CD14-positive monocyte (primary cell): Measurements from ENCODE around the gene OGFOD2. TPM values are rescaled to one million over a fixed set of nuclear protein-coding genes. Genes with fewer than 3 reads are reported as not detected.
"Not testable (repeated sequence)": the region's sequence is repeated elsewhere in the genome, so short reads cannot be mapped to it uniquely, and the experiment has no call there.

Source experiments
- DNase-seq, 3 donors: peaks; one replicate each; pipeline ENCODE4 v3.0.0-alpha.2; 2011 to 2022
- H2AFZ ChIP-seq: 2 replicates; pipeline ENCODE4 v1.6.0; 2012; ENCODE audit warnings: mild to moderate bottlenecking, low read depth, low read length, inconsistent platforms; ENCODE audit not compliant: insufficient read depth, poor library complexity, severe bottlenecking
- H3K27ac ChIP-seq, 2 donors: 1 replicate in 1 of 2; 2 replicates in 1 of 2; pipeline ENCODE4 v1.5.1; 2012 to 2013; ENCODE audit warnings: low read length in 2 of 2, control low read depth in 1 of 2, inconsistent platforms in 1 of 2, low read depth in 1 of 2, mild to moderate bottlenecking in 1 of 2
- H3K27me3 ChIP-seq, 2 donors: one replicate each; pipeline versions ENCODE4 v1.6.0 to v1.6.1; 2011 to 2013; ENCODE audit warnings: low read length in 2 of 2; ENCODE audit not compliant: control insufficient read depth in 2 of 2, insufficient read depth in 2 of 2
- H3K36me3 ChIP-seq, 2 donors: replicated peaks in 1 of 2; 1 replicate in 1 of 2; 2 replicates in 1 of 2; pipeline versions ENCODE4 v1.5.1 to v1.6.1; 2012 to 2013; ENCODE audit warnings: low read length in 2 of 2, control low read depth in 1 of 2, inconsistent platforms in 1 of 2, mild to moderate bottlenecking in 1 of 2; ENCODE audit not compliant: insufficient read depth in 2 of 2, control insufficient read depth in 1 of 2
- H3K4me1 ChIP-seq, 2 donors: 1 replicate in 1 of 2; 2 replicates in 1 of 2; pipeline versions ENCODE4 v1.5.1 to v1.6.1; 2012 to 2013; ENCODE audit warnings: low read length in 2 of 2, control low read depth in 1 of 2, inconsistent platforms in 1 of 2, mild to moderate bottlenecking in 1 of 2, moderate library complexity in 1 of 2; ENCODE audit not compliant: insufficient read depth in 2 of 2, control insufficient read depth in 1 of 2
- H3K4me2 ChIP-seq: replicated peaks from 2 replicates; pipeline ENCODE3; 2012; ENCODE audit warnings: low read length, moderate library complexity, mild to moderate bottlenecking; ENCODE audit not compliant: poor library complexity, severe bottlenecking; ENCODE audit errors: extremely low read depth
- H3K4me3 ChIP-seq, 3 experiments: fragments of 200-600 bp in 1 of 3; sonication (generic) in 1 of 3; replicated peaks in 1 of 3; 1 replicate in 2 of 3; 2 replicates in 1 of 3; pipeline ENCODE4 v1.5.1; 2011 to 2013; ENCODE audit warnings: low read length in 3 of 3, mild to moderate bottlenecking in 3 of 3, control low read depth in 2 of 3, low read depth in 2 of 3, inconsistent platforms in 1 of 3, moderate library complexity in 1 of 3
- H3K79me2 ChIP-seq: 2 replicates; pipeline ENCODE4 v1.6.0; 2012; ENCODE audit warnings: mild to moderate bottlenecking, control low read depth, inconsistent platforms, low read length, moderate library complexity; ENCODE audit not compliant: insufficient read depth
- H3K9ac ChIP-seq: 2 replicates; pipeline ENCODE4 v1.6.0; 2017; ENCODE audit warnings: low read length, mild to moderate bottlenecking; ENCODE audit not compliant: insufficient read depth, poor library complexity, severe bottlenecking
- H3K9me3 ChIP-seq, 2 donors: replicated peaks in 1 of 2; 1 replicate in 1 of 2; 2 replicates in 1 of 2; pipeline versions ENCODE4 v1.5.1 to v1.6.1; 2012 to 2013; ENCODE audit warnings: low read length in 2 of 2, control low read depth in 1 of 2; ENCODE audit not compliant: control insufficient read depth in 1 of 2, insufficient read depth in 1 of 2
- H4K20me1 ChIP-seq: 2 replicates; pipeline ENCODE4 v1.6.0; 2012; ENCODE audit warnings: mild to moderate bottlenecking, low read length, control low read depth, moderate library complexity; ENCODE audit not compliant: insufficient read depth
- H3K27ac Mint-ChIP-seq, 7 donors: one replicate each; pipeline ENCODE4 v1.8.0; 2020; ENCODE audit warnings: mild to moderate bottlenecking in 7 of 7, mixed read lengths in 7 of 7, moderate library complexity in 6 of 7, inconsistent platforms in 2 of 7
- H3K27me3 Mint-ChIP-seq, 3 donors: one replicate each; pipeline ENCODE4 v1.8.0; 2021 to 2022; ENCODE audit warnings: low read depth in 3 of 3, mild to moderate bottlenecking in 3 of 3, mixed read lengths in 3 of 3, moderate library complexity in 3 of 3, inconsistent platforms in 1 of 3
- H3K36me3 Mint-ChIP-seq, 2 donors: one replicate each; pipeline ENCODE4 v1.8.0; 2020; ENCODE audit warnings: mixed read lengths in 2 of 2, inconsistent platforms in 1 of 2, mild to moderate bottlenecking in 1 of 2
- H3K4me1 Mint-ChIP-seq: one replicate; pipeline ENCODE4 v1.8.0; 2020; ENCODE audit warnings: mild to moderate bottlenecking, mixed read lengths
- H3K4me3 Mint-ChIP-seq, 2 donors: one replicate each; pipeline ENCODE4 v1.8.0; 2020; ENCODE audit warnings: mild to moderate bottlenecking in 2 of 2, mixed read lengths in 2 of 2, moderate library complexity in 1 of 2
- H3K9me3 Mint-ChIP-seq, 7 donors: one replicate each; pipeline ENCODE4 v1.8.0; 2020 to 2022; ENCODE audit warnings: mixed read lengths in 7 of 7, mild to moderate bottlenecking in 6 of 7, moderate library complexity in 6 of 7, inconsistent platforms in 2 of 7
- WGBS: methylation state at CpG from one replicate; pipeline ENCODE4 v1.1.5; 2013; ENCODE audit warnings: missing lambda C conversion rate; ENCODE audit not compliant: insufficient coverage; 5-methylcytosine and 5-hydroxymethylcytosine counted together
- intact Hi-C, 2 donors: fragments of 100-400 bp; cut with micrococcal nuclease; formaldehyde crosslinking; loops; one replicate each; pipeline versions ENCODE4 v1.15.0 to v1.15.1; 2023
- polyA plus RNA-seq, 3 donors: library from polyadenylated mRNA; depleted of rRNA in 1 of 3; unstranded in 2 of 3; stranded (reverse) in 1 of 3; fragments of 300-500 nt in 2 of 3; fragments of >200 nt in 1 of 3; fragmentation: Illumina TruSeq in 2 of 3; gene quantifications; 1 replicate in 2 of 3; 2 replicates in 1 of 3; pipeline ENCODE4 v1.2.3, GENCODE V29; 2012 to 2021
- TF ChIP-seq, protein P1 (sequence below): fragments of 200-600 bp; IDR thresholded peaks from one replicate; pipeline ENCODE4 v1.8.0; 2022; ENCODE audit warnings: antibody characterized with exemption, mild to moderate bottlenecking

OGFOD2 gene
- polyA plus RNA-seq, 3 donors: 13.0 to 30.3 (median 13.6) TPM

DNA sequence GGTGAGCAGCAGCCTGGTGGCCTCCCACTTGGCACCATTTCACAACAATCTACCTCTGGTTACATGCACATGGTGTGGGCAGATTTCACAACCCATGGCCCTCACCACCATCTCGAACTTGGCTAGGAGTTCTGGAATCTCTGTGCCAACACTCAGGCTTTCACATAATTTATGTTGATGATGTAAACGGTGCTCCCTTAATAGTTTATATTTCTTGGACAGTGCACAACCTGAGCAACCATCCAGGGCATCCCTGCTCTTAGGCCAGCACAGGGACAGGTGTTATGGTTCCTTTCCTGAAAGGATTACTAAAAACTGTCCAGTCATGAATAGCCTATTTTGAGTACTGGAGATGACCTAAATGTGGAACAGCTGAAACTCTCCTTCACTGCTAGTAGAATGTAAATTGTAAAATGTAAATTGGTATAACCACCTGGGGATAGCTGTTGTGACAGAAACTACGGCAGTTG is 37.4 kb upstream of the OGFOD2 start:
- no peaks in the 10 kb centered on the region for H3K36me3 ChIP-seq
- WGBS: no CpG with 5 or more reads among the region's 3 CpGs
- intact Hi-C loops: no loop called here
- no peak overlapping the region for H2AFZ ChIP-seq
- H3K79me2 ChIP-seq: no peaks in the 10 kb centered on the region
- peaks cover 7% of the 10 kb centered on the region for H3K4me1 Mint-ChIP-seq
- H3K4me2 ChIP-seq: no peak overlapping the region
- no peak overlapping the region for H3K9ac ChIP-seq
- no peak overlapping the region for H3K27ac ChIP-seq
- no peaks in the 10 kb centered on the region for H3K27me3 ChIP-seq
- no peaks in the 10 kb centered on the region for H4K20me1 ChIP-seq
- TF ChIP-seq, protein P1, sequence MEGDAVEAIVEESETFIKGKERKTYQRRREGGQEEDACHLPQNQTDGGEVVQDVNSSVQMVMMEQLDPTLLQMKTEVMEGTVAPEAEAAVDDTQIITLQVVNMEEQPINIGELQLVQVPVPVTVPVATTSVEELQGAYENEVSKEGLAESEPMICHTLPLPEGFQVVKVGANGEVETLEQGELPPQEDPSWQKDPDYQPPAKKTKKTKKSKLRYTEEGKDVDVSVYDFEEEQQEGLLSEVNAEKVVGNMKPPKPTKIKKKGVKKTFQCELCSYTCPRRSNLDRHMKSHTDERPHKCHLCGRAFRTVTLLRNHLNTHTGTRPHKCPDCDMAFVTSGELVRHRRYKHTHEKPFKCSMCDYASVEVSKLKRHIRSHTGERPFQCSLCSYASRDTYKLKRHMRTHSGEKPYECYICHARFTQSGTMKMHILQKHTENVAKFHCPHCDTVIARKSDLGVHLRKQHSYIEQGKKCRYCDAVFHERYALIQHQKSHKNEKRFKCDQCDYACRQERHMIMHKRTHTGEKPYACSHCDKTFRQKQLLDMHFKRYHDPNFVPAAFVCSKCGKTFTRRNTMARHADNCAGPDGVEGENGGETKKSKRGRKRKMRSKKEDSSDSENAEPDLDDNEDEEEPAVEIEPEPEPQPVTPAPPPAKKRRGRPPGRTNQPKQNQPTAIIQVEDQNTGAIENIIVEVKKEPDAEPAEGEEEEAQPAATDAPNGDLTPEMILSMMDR: no peak
- H3K36me3 Mint-ChIP-seq: no peaks in the 10 kb centered on the region
- H3K27me3 Mint-ChIP-seq: peaks cover 0 to 3% (median 0%) of the 10 kb centered on the region in 3 donors
- H3K4me1 ChIP-seq: no peaks in the 10 kb centered on the region
- no peak for DNase-seq
- no peak overlapping the region for H3K4me3 ChIP-seq
- H3K9me3 Mint-ChIP-seq: peaks cover 0 to 5% (median 2%) of the 10 kb centered on the region in 7 donors
- H3K9me3 ChIP-seq: no peaks in the 10 kb centered on the region
- no peak overlapping the region for H3K27ac Mint-ChIP-seq
- H3K4me3 Mint-ChIP-seq: no peak overlapping the region

GRCh38 chr12:122939125-122939524 is 35.9 kb upstream of the OGFOD2 start:
- no peak overlapping the region for H3K4me3 Mint-ChIP-seq
- Histone ChIP-seq H3K27me3 (no peaks in the 10 kb centered on the region), H3K27ac (no peak overlapping the region), H4K20me1 (no peaks in the 10 kb centered on the region), H3K4me3 (no peak overlapping the region), H2AFZ (no peak overlapping the region), H3K4me1 (peaks cover 7 to 10% of the 10 kb centered on the region in 2 donors), H3K4me2 (no peak overlapping the region), H3K36me3 (no peaks in the 10 kb centered on the region), H3K79me2 (no peaks in the 10 kb centered on the region), H3K9ac (no peak overlapping the region), H3K9me3 (no peaks in the 10 kb centered on the region)
- intact Hi-C loops: no loop called here
- WGBS: 83% methylated on average over 1 of the region's 4 CpGs
- peaks cover 0 to 5% (median 1%) of the 10 kb centered on the region in 3 donors for H3K27me3 Mint-ChIP-seq
- TF ChIP-seq, protein P1: no peak
- H3K36me3 Mint-ChIP-seq: peaks cover 0 to 1% of the 10 kb centered on the region in 2 donors
- H3K27ac Mint-ChIP-seq: no peak overlapping the region
- peaks cover 0 to 7% (median 2%) of the 10 kb centered on the region in 7 donors for H3K9me3 Mint-ChIP-seq
- H3K4me1 Mint-ChIP-seq: peaks cover 18% of the 10 kb centered on the region
- no peak for DNase-seq

- H3K9me3 ChIP-seq, H3K79me2 ChIP-seq, H3K4me3 ChIP-seq, H3K4me3 Mint-ChIP-seq, intact Hi-C loops, H4K20me1 ChIP-seq, H3K27ac Mint-ChIP-seq, H3K36me3 Mint-ChIP-seq, DNase-seq, H3K9ac ChIP-seq, H3K36me3 ChIP-seq, H3K9me3 Mint-ChIP-seq, H3K27me3 ChIP-seq, H3K27me3 Mint-ChIP-seq, H3K27ac ChIP-seq, H3K4me2 ChIP-seq, H2AFZ ChIP-seq: not testable (repeated sequence)
- peaks cover 12 to 16% of the 10 kb centered on the region in 2 donors for H3K4me1 ChIP-seq
- WGBS: no CpG with 5 or more reads among the region's 5 CpGs
- H3K4me1 Mint-ChIP-seq: peaks cover 24% of the 10 kb centered on the region
These were observed 33.7 kb upstream of the OGFOD2 start for GRCh38 chr12:122941351-122941750.
